ENCODE measurements around the gene NKTR.
"Not testable (repeated sequence)": the region's sequence is repeated elsewhere in the genome, so short reads cannot be mapped to it uniquely, and the experiment has no call there.

The NKTR gene

DNA sequence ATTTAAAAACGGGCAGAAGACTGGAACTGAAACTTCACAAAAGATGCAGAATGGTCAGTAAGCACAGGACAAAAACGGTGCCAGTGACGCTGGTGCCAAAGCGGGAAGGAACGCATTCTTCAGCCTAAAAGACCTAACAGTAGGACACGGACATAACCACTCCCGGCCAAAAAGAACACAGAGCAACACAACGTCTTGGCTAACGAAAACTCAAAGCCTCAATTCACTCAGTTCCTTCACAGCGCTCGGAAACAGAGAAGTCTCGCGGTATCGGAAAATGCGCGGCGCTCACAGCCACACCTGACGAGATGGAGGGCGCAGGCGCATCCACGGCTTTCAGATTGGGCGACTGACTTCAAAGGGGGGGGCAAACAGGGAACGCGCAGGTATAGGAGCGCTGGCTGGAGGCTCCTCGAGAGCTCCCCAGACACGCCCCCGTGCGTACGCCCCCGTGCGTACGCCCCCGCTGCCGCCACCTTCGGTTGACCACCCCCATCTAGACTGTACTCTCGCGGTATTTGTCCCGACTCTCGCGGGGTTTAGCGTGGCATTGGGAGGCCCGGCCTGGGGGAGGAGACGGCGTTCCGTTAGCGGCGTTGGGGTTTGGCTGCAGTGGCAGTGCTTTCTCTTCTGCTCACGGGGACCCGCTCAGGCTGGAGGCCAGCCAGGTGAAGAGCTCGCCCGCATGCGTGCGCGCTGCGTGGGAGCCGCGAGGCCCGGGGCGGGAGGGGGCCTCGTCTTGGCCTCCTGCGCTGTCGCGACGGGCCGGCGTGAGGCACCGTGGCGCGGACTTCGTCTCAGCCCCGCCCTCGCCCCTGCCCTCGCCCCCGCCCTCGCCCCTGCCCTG, at the start of gene NKTR:
Gene NKTR (plus strand): TSS at position 576 of the 847 bp plus-strand sequence. CDS start 321 bp downstream, outside the sequence.
- peak; percentile 99 for DNase-seq (ENCODE audit: low read depth, low spot score)

GRCh38 chr3:42552830-42553229, 47.7 kb upstream of the NKTR start:
- DNase-seq (ENCODE audit: low read depth, low spot score): no peak

GRCh38 chr3:42556089-42556632, 44.3 kb upstream of the NKTR start:
- DNase-seq (ENCODE audit: low read depth, low spot score): no peak

DNA sequence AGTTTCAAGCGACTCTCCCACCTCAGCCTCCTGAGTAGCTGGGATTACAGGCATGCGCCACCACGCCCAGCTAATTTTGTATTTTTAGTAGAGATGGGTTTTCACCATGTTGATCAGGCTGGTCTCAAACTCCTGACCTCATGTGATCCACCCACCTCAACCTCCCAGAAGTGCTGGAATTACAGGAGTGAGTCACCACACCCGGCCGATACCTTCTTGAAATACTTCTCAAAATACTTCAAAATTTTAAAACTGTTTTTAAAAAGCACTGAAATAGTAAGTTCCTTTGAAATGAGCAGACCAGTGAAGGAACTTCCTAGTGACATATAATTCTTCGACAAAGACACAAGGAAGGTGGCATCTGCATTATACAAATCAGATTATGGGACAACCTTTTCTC, 43.7 kb upstream of the NKTR start:
- not testable (repeated sequence) for DNase-seq (ENCODE audit: low read depth, low spot score)

- DNase-seq (ENCODE audit: low read depth, low spot score): no peak
Observed at GRCh38 chr3:42557854-42558253, 42.6 kb upstream of the NKTR start.

DNA sequence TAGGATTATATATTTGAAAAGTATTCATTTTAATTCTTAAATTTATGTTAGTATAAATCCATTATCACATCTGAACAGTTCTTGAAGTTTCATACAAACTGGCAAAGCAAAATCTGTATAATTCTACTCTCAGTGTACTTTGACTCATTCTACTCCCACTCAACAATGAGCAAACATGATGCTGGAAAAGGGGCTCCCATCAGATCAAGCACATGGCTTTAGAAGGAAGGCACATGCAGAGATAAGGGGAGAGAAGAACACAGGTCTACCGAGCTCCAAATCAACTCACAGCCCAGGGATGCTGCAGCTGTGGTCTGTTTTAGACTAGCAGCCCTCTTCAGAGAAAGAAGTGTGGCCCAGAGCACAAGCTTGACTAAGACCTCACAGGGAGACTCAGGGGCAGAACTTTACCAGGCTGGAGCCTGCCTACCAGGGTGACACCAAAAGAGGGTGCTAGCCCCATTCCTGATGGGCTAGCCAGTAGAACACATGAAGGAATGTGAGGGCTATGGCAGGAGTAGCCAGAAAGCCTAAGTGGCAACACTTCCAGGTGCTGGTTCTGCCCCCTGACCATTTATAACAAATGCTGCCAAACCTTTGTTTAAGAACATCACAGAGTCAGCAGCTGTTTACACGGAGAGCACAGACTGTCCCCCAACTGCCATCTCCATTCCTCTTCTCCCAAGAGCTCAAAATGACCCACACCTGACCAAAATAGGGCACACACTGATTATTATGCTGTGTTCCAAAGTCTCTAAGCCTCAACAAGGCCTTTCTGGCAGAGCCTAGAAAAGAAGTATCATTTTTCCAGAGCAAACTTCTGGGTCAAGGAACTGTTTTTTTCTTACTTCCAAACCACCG, 38.2 kb upstream of the NKTR start:
- no peak for DNase-seq (ENCODE audit: low read depth, low spot score)

- no peak for DNase-seq (ENCODE audit: low read depth, low spot score)
Observed at GRCh38 chr3:42569593-42570142, 30.8 kb upstream of the NKTR start.

DNA sequence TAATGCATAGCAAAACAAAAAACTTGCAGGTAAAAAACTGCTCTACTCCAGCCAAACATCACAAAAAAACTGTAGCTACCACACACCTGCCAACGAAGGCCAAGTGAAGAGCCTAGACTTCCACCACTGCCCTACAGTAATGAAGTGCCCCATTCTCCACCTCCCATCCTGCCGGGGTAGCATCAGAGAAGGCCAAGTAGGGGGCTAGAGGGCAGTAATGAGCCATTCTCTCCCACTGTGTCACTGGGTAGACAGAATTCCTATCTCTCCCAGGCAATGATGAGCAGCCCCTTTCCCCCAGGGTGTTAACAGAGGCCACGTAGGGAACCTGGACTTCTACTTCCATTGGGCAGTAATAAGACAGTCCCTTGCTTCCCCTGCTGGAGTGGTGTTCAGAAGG, 28.2 kb upstream of the NKTR start:
- no peak for DNase-seq (ENCODE audit: low read depth, low spot score)

- DNase-seq (ENCODE audit: low read depth, low spot score): no peak
Observed at GRCh38 chr3:42575137-42575741, 25.2 kb upstream of the NKTR start.

- DNase-seq (ENCODE audit: low read depth, low spot score): no peak
Observed at GRCh38 chr3:42578054-42578453, 22.4 kb upstream of the NKTR start.

- DNase-seq (ENCODE audit: low read depth, low spot score): not testable (repeated sequence)
Observed at GRCh38 chr3:42579346-42579745, 21.1 kb upstream of the NKTR start.

DNA sequence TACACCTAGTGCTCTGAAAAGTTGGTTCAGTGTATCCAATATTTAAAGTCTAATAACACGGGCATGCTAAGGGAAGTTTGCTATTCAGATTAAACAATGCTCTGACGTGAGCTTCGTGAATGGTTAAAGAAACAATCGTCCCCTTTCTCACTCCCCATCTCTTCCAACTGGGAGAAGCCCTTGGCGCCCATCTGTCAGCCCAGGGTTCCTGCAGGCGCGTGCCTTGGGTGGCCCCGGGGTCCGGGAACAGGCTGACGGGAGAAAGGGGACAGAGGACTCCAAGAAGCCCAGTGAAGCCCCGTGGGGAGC, 19.1 kb upstream of the NKTR start:
- no peak for DNase-seq (ENCODE audit: low read depth, low spot score)

DNA sequence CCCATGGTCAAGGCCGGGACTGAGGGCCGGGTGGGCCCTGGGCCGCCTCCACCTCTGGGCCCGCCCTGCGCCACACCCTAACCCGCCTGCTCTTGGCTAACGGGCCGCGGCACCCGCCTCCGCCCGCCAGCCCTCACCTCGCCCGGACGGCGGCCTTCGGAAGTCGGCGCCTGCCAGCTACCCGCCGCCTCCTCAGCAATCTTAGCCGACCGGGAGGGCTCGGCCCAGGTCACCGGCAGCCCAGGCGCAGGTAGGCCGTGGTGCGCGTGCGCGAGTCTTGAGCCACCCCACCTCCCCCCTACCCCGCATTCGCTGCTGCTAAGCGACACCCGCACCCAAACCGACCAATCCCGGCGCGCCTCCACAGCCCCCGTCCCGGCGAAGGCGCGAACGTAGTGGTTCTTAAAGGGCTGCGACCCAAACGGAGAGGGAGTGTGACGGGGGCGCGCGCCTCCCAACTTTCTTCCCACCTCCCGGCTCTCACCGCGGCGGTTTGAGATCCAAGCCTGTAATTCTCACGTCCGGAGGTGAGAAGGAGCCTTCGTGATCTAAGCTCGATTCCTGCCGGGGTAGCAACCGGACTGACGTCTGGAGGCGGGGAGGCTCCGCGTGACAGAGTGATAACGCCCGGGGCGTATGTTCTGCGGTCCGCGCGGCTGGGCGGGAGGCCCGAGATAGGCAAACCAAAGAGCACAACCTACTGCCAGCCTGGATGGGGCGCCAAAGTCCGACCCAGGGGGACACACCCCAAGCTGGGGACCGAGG, 18.6 kb upstream of the NKTR start, which contains the start of gene SEC22C:
Gene SEC22C (minus strand): TSS at position 259 of the 765 bp plus-strand sequence. CDS start 12,921 bp downstream, outside the sequence.
- DNase-seq (ENCODE audit: low read depth, low spot score): peak; percentile 92

- DNase-seq (ENCODE audit: low read depth, low spot score): no peak
Observed at GRCh38 chr3:42582474-42583070, 17.9 kb upstream of the NKTR start.

- DNase-seq (ENCODE audit: low read depth, low spot score): no peak
Observed at GRCh38 chr3:42588625-42589024, 11.9 kb upstream of the NKTR start.

GRCh38 chr3:42589382-42590109, 10.9 kb upstream of the NKTR start:
- DNase-seq (ENCODE audit: low read depth, low spot score): no peak

DNA sequence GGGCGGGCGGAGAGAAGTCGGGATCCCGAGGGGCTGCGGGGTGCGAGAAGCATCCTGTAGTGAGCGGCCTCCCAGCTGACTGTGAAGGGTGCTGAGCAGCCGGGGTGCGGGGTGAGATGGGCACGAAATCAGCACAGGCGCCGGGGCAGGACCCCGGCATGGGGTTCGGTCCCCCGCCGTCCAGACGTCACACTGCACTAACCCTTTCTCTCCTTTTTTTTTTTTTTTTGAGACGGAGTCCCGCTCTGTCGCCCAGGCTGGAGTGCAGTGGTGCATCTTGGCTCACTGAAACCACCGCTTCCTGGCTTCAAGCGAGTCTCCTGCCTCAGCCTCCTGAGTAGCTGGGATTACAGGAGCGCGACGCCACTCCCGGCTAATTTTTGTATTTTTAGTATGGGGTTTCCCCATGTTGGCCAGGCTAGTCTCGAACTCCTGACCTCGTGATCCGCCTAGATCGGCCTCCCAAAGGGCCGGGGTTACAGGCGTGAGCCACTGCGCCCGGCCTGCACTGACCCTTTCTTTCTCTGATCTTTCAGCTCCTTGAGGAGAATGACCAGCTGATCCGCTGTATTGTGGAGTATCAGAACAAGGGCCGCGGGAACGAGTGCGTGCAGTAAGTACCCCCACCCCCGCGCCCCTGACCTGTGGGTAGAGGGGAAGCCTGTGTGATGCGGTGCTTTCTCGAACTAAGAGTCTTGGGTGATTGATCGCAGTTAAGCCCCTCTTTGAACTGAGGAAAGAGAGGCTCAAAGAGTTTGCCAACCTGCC, 9.3 kb upstream of the NKTR start:
- DNase-seq (ENCODE audit: low read depth, low spot score): no peak

- no peak for DNase-seq (ENCODE audit: low read depth, low spot score)
Observed at GRCh38 chr3:42591811-42592210, 8.7 kb upstream of the NKTR start.

DNA sequence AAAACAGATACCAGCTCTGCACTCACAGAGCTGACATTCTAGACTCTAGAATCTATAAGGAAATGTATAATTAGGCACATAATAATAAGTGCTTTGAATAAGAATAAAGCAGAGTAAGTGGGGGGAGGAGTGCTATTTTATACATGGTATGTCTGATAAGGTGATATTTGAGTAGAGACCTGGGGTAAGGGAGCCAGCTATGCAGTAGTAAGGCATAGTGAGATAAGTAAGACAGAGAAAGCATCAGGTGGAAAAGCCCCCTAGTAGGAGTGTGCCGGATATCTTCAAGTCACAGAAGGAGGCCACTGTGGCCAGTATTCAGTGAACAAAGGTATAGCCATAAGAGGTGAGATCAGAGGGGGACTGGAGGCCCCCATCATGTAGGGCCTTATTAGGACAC, 6.9 kb upstream of the NKTR start:
- no peak for DNase-seq (ENCODE audit: low read depth, low spot score)

Data from activated CD4-positive, CD25-positive, alpha-beta regulatory T cell treated with anti-CD3 and anti-CD28 coated beads, Interleukin-2, amount 50 U/mL, for 16 hours (primary cell).